Measurements from ENCODE around the gene LOXHD1. TPM values are rescaled to one million over a fixed set of nuclear protein-coding genes. Genes with fewer than 3 reads are reported as not detected.

The LOXHD1 gene
- total RNA-seq, 1 donor from 2014 or later: 2.9 TPM

- Histone ChIP-seq H3K9me3 (no peaks in the 10 kb centered on the region), H3K4me1 (no peaks in the 10 kb centered on the region), H3K27me3 (ENCODE audit: low read depth) (no peaks in the 10 kb centered on the region), H3K4me3 (no peak overlapping the region), H3K27ac (no peak overlapping the region), H3K36me3 (no peaks in the 10 kb centered on the region)
- ATAC-seq: no peak
- TF ChIP-seq CTCF (IDR thresholded peaks at IDR 0.05): no peak
- intact Hi-C loops (cut with DNase I): no loop called here
- no peak for DNase-seq
Measured at GRCh38 chr18:46686186-46686585, 29.2 kb upstream of the LOXHD1 start.

- Histone ChIP-seq H3K27me3 (ENCODE audit: low read depth) (no peaks in the 10 kb centered on the region), H3K4me3 (no peak overlapping the region), H3K36me3 (no peaks in the 10 kb centered on the region), H3K4me1 (no peaks in the 10 kb centered on the region), H3K27ac (no peak overlapping the region), H3K9me3 (no peaks in the 10 kb centered on the region)
- TF ChIP-seq CTCF (IDR thresholded peaks at IDR 0.05): no peak
- DNase-seq: no peak
- intact Hi-C loops (cut with DNase I): no loop called here
- ATAC-seq: no peak
Measured at GRCh38 chr18:46683252-46683651, 26.2 kb upstream of the LOXHD1 start.

GRCh38 chr18:46680784-46681695, 24.0 kb upstream of the LOXHD1 start:
- H3K4me1 ChIP-seq: no peaks in the 10 kb centered on the region
- peaks cover 3% of the 10 kb centered on the region for H3K27me3 ChIP-seq (ENCODE audit: low read depth)
- H3K9me3 ChIP-seq: no peaks in the 10 kb centered on the region
- no peak overlapping the region for H3K4me3 ChIP-seq
- ATAC-seq: no peak
- intact Hi-C loops (cut with DNase I): no loop called here
- no peak for TF ChIP-seq CTCF (IDR thresholded peaks at IDR 0.05)
- no peak overlapping the region for H3K27ac ChIP-seq
- no peaks in the 10 kb centered on the region for H3K36me3 ChIP-seq
- DNase-seq: no peak

GRCh38 chr18:46679846-46680598, 23.0 kb upstream of the LOXHD1 start:
- no peak for TF ChIP-seq CTCF (IDR thresholded peaks at IDR 0.05)
- Histone ChIP-seq H3K4me1 (no peaks in the 10 kb centered on the region), H3K9me3 (no peaks in the 10 kb centered on the region), H3K36me3 (no peaks in the 10 kb centered on the region), H3K4me3 (no peak overlapping the region), H3K27ac (no peak overlapping the region), H3K27me3 (ENCODE audit: low read depth) (peaks cover 3% of the 10 kb centered on the region)
- ATAC-seq: no peak
- intact Hi-C loops (cut with DNase I): no loop called here
- no peak for DNase-seq

GRCh38 chr18:46678785-46679399, 21.9 kb upstream of the LOXHD1 start:
- Histone ChIP-seq H3K4me1 (no peaks in the 10 kb centered on the region), H3K4me3 (no peak overlapping the region), H3K27ac (no peak overlapping the region), H3K36me3 (no peaks in the 10 kb centered on the region), H3K27me3 (ENCODE audit: low read depth) (peaks cover 3% of the 10 kb centered on the region), H3K9me3 (no peaks in the 10 kb centered on the region)
- no peak for TF ChIP-seq CTCF (IDR thresholded peaks at IDR 0.05)
- DNase-seq (no peak), ATAC-seq (no peak)
- intact Hi-C loops (cut with DNase I): no loop called here

Data from lower lobe of right lung (tissue), 2 donors.